ENCODE measurements around the gene ABCC8. TPM values are rescaled to one million over a fixed set of nuclear protein-coding genes. Genes with fewer than 3 reads are reported as not detected.

The ABCC8 gene
- total and polyA plus RNA-seq, 5 donors = 0.61 to 6.8 (median 3.7) TPM

- no peak for ATAC-seq
- Histone ChIP-seq H3K27ac (ENCODE audit: low read length) (no peak overlapping the region), H3K9me3 (ENCODE audit: control insufficient read depth, low read length) (no peaks in the 10 kb centered on the region), H3K4me3 (ENCODE audit: low read length) (no peak overlapping the region), H3K4me1 (ENCODE audit: control insufficient read depth, insufficient read depth, low read length) (no peaks in the 10 kb centered on the region), H3K27me3 (ENCODE audit: control insufficient read depth, insufficient read depth) (no peaks in the 10 kb centered on the region)
- 81% methylated on average over 1 of the region's 1 CpG for WGBS
- DNase-seq = no peak
- intact Hi-C loops (cut with DNase I) = no loop called here
Observed at GRCh38 chr11:17488563-17488962, 11.9 kb upstream of the ABCC8 start.

- Histone ChIP-seq H3K4me1 (ENCODE audit: control insufficient read depth, insufficient read depth, low read length) (no peaks in the 10 kb centered on the region), H3K4me3 (ENCODE audit: low read length) (no peak overlapping the region), H3K9me3 (ENCODE audit: control insufficient read depth, low read length) (no peaks in the 10 kb centered on the region), H3K27ac (ENCODE audit: low read length) (no peak overlapping the region), H3K27me3 (ENCODE audit: control insufficient read depth, insufficient read depth) (no peaks in the 10 kb centered on the region)
- intact Hi-C loops (cut with DNase I) = no loop called here
- DNase-seq (no peak), ATAC-seq (no peak)
- WGBS = 90% methylated on average over 5 of the region's 5 CpGs
Observed at GRCh38 chr11:17486646-17487045, 10.0 kb upstream of the ABCC8 start.

- H3K27me3 ChIP-seq (ENCODE audit: control insufficient read depth, insufficient read depth) = no peaks in the 10 kb centered on the region
- H3K27ac ChIP-seq (ENCODE audit: low read length) = no peak overlapping the region
- no peak overlapping the region for H3K4me3 ChIP-seq (ENCODE audit: low read length)
- intact Hi-C loops (cut with DNase I) = no loop called here
- 78% methylated on average over 2 of the region's 2 CpGs for WGBS
- H3K9me3 ChIP-seq (ENCODE audit: control insufficient read depth, low read length) = no peaks in the 10 kb centered on the region
- DNase-seq (no peak), ATAC-seq (no peak)
- no peaks in the 10 kb centered on the region for H3K4me1 ChIP-seq (ENCODE audit: control insufficient read depth, insufficient read depth, low read length)
Observed at GRCh38 chr11:17483505-17483904, 6.9 kb upstream of the ABCC8 start.

GRCh38 chr11:17481905-17482304 lies 5.3 kb upstream of the ABCC8 start:
- no peak overlapping the region for H3K27ac ChIP-seq (ENCODE audit: low read length)
- H3K4me3 ChIP-seq (ENCODE audit: low read length) = no peak overlapping the region
- intact Hi-C loops (cut with DNase I) = no loop called here
- WGBS = 78% methylated on average over 5 of the region's 5 CpGs
- no peak for ATAC-seq
- H3K9me3 ChIP-seq (ENCODE audit: control insufficient read depth, low read length) = no peaks in the 10 kb centered on the region
- H3K4me1 ChIP-seq (ENCODE audit: control insufficient read depth, insufficient read depth, low read length) = no peaks in the 10 kb centered on the region
- no peaks in the 10 kb centered on the region for H3K27me3 ChIP-seq (ENCODE audit: control insufficient read depth, insufficient read depth)
- no peak for DNase-seq

- Histone ChIP-seq H3K9me3 (ENCODE audit: control insufficient read depth, low read length) (no peaks in the 10 kb centered on the region), H3K4me3 (ENCODE audit: low read length) (peak overlapping the region; percentile 0), H3K4me1 (ENCODE audit: control insufficient read depth, insufficient read depth, low read length) (no peaks in the 10 kb centered on the region), H3K27me3 (ENCODE audit: control insufficient read depth, insufficient read depth) (no peaks in the 10 kb centered on the region), H3K27ac (ENCODE audit: low read length) (no peak overlapping the region)
- DNase-seq (peak in 1 of 3 donors; percentile 28), ATAC-seq (peak; percentile 64 to 66)
- 24% methylated on average over 14 of the region's 14 CpGs for WGBS
- intact Hi-C loops (cut with DNase I) = no loop called here
Observed at GRCh38 chr11:17479284-17480214, 2.9 kb upstream of the ABCC8 start.

- Histone ChIP-seq H3K27me3 (ENCODE audit: control insufficient read depth, insufficient read depth) (no peaks in the 10 kb centered on the region), H3K9me3 (ENCODE audit: control insufficient read depth, low read length) (no peaks in the 10 kb centered on the region), H3K27ac (ENCODE audit: low read length) (no peak overlapping the region), H3K4me3 (ENCODE audit: low read length) (no peak overlapping the region), H3K4me1 (ENCODE audit: control insufficient read depth, insufficient read depth, low read length) (no peaks in the 10 kb centered on the region)
- WGBS = 48% methylated on average over 6 of the region's 6 CpGs
- intact Hi-C loops (cut with DNase I) = no loop called here
- DNase-seq (no peak), ATAC-seq (no peak)
Observed at GRCh38 chr11:17478070-17478469, 1.4 kb upstream of the ABCC8 start.

GRCh38 chr11:17477361-17477760 lies 716 bp upstream of the ABCC8 start:
- ATAC-seq (no peak), DNase-seq (no peak)
- H3K4me3 ChIP-seq (ENCODE audit: low read length) = no peak overlapping the region
- H3K9me3 ChIP-seq (ENCODE audit: control insufficient read depth, low read length) = no peaks in the 10 kb centered on the region
- 44% methylated on average over 6 of the region's 6 CpGs for WGBS
- no peak overlapping the region for H3K27ac ChIP-seq (ENCODE audit: low read length)
- H3K4me1 ChIP-seq (ENCODE audit: control insufficient read depth, insufficient read depth, low read length) = no peaks in the 10 kb centered on the region
- intact Hi-C loops (cut with DNase I) = no loop called here
- no peaks in the 10 kb centered on the region for H3K27me3 ChIP-seq (ENCODE audit: control insufficient read depth, insufficient read depth)

- Histone ChIP-seq H3K4me3 (ENCODE audit: low read length) (no peak overlapping the region), H3K27ac (ENCODE audit: low read length) (no peak overlapping the region), H3K9me3 (ENCODE audit: control insufficient read depth, low read length) (no peaks in the 10 kb centered on the region), H3K4me1 (ENCODE audit: control insufficient read depth, insufficient read depth, low read length) (no peaks in the 10 kb centered on the region), H3K27me3 (ENCODE audit: control insufficient read depth, insufficient read depth) (no peaks in the 10 kb centered on the region)
- intact Hi-C loops (cut with DNase I) = no loop called here
- ATAC-seq (no peak), DNase-seq (no peak)
- WGBS = 14% methylated on average over 9 of the region's 9 CpGs
Observed at GRCh38 chr11:17477084-17477333, 364 bp upstream of the ABCC8 start.

- Histone ChIP-seq H3K27me3 (ENCODE audit: control insufficient read depth, insufficient read depth) (no peaks in the 10 kb centered on the region), H3K4me1 (ENCODE audit: control insufficient read depth, insufficient read depth, low read length) (no peaks in the 10 kb centered on the region), H3K27ac (ENCODE audit: low read length) (no peak overlapping the region), H3K4me3 (ENCODE audit: low read length) (peak overlapping the region; percentile 44), H3K9me3 (ENCODE audit: control insufficient read depth, low read length) (no peaks in the 10 kb centered on the region)
- DNase-seq (no peak), ATAC-seq (no peak)
- intact Hi-C loops (cut with DNase I) = no loop called here
- 7% methylated on average over 31 of the region's 31 CpGs for WGBS
Observed at GRCh38 chr11:17475666-17476316, 854 bp downstream of the ABCC8 start.

GRCh38 chr11:17473071-17473744 lies 3.4 kb downstream of the ABCC8 start:
- WGBS = 50% methylated on average over 6 of the region's 6 CpGs
- Histone ChIP-seq H3K27ac (ENCODE audit: low read length) (no peak overlapping the region), H3K4me3 (ENCODE audit: low read length) (no peak overlapping the region), H3K27me3 (ENCODE audit: control insufficient read depth, insufficient read depth) (no peaks in the 10 kb centered on the region), H3K9me3 (ENCODE audit: control insufficient read depth, low read length) (no peaks in the 10 kb centered on the region), H3K4me1 (ENCODE audit: control insufficient read depth, insufficient read depth, low read length) (no peaks in the 10 kb centered on the region)
- no peak for ATAC-seq
- intact Hi-C loops (cut with DNase I) = no loop called here
- no peak for DNase-seq

- Histone ChIP-seq H3K4me3 (ENCODE audit: low read length) (no peak overlapping the region), H3K4me1 (ENCODE audit: control insufficient read depth, insufficient read depth, low read length) (no peaks in the 10 kb centered on the region), H3K27ac (ENCODE audit: low read length) (no peak overlapping the region), H3K27me3 (ENCODE audit: control insufficient read depth, insufficient read depth) (no peaks in the 10 kb centered on the region), H3K9me3 (ENCODE audit: control insufficient read depth, low read length) (no peaks in the 10 kb centered on the region)
- no peak for DNase-seq
- 55% methylated on average over 3 of the region's 3 CpGs for WGBS
- intact Hi-C loops (cut with DNase I) = no loop called here
- no peak for ATAC-seq
Observed at GRCh38 chr11:17472467-17472866, 4.2 kb downstream of the ABCC8 start.
